Psoas muscle (tissue), 8 donors: Measurements from ENCODE around the gene ETFA. TPM values are rescaled to one million over a fixed set of nuclear protein-coding genes. Genes with fewer than 3 reads are reported as not detected.

Source experiments
- ATAC-seq, 4 donors: fragments of 200-7000 bp; cut with Tn5 transposase; one replicate each; pipeline ENCODE4 v1.9.1; 2020; ENCODE audit warnings: moderate library complexity in 3 of 4, mild to moderate bottlenecking in 2 of 4
- DNase-seq, 2 donors: peaks; one replicate each; pipeline ENCODE4 v3.0.0-alpha.2; 2020
- H3K27ac ChIP-seq: fragments of 200-600 bp; one replicate; pipeline ENCODE4 v1.8.0; 2022
- H3K27me3 ChIP-seq, 3 donors: fragments of 200-600 bp in 1 of 3; one replicate each; pipeline versions ENCODE4 v1.6.1 to v1.8.0; 2013 to 2022; ENCODE audit warnings: low read length in 2 of 3, mild to moderate bottlenecking in 2 of 3, moderate library complexity in 1 of 3; ENCODE audit not compliant: insufficient read depth in 3 of 3
- H3K36me3 ChIP-seq, 2 donors: fragments of 200-600 bp in 1 of 2; one replicate each; pipeline versions ENCODE4 v1.6.1 to v1.8.0; 2013 to 2022; ENCODE audit warnings: low read depth in 1 of 2, mild to moderate bottlenecking in 1 of 2, moderate library complexity in 1 of 2; ENCODE audit not compliant: insufficient read depth in 1 of 2
- H3K4me1 ChIP-seq: fragments of 200-600 bp; one replicate; pipeline ENCODE4 v1.8.0; 2022
- H3K4me3 ChIP-seq: fragments of 200-600 bp; one replicate; pipeline ENCODE4 v1.8.0; 2022; ENCODE audit warnings: mild to moderate bottlenecking
- H3K9me3 ChIP-seq: fragments of 200-600 bp; one replicate; pipeline ENCODE4 v1.8.0; 2022
- WGBS, 3 donors: extraction: QIAGEN DNeasy Blood & Tissue Kit; methylation state at CpG; one replicate each; pipeline versions ENCODE4 v1.1.6 to v1.1.7; 2013; 5-methylcytosine and 5-hydroxymethylcytosine counted together
- intact Hi-C, 2 donors: fragments of 100-400 bp; cut with DNase I; formaldehyde crosslinking; loops; one replicate each; pipeline versions ENCODE4 v1.11.0 to v1.14.2; 2022
- polyA plus RNA-seq, 3 donors: library from polyadenylated mRNA; stranded (reverse); fragments of 200-250 nt; gene quantifications; one replicate each; pipeline ENCODE4 v1.2.3, GENCODE V29; 2013
- total RNA-seq, 4 donors: library from RNA; stranded (reverse); fragmentation: NEBNext Ultra II Directional in 2 of 4; extraction: Animal tissue kit (Norgen Biotek cat#: 25700) in 2 of 4; gene quantifications; one replicate each; pipeline versions ENCODE4 v1.2.1 to v1.2.4, GENCODE V29; 2021 to 2023
- TF ChIP-seq, protein P1 (sequence below): fragments of 200-600 bp; IDR thresholded peaks from one replicate; pipeline ENCODE4 v1.8.0; 2022; ENCODE audit warnings: antibody characterized with exemption
- donor health status: healthy with polysubstance abuse.
- donor health status: DM: no; HTN: no; CAD: no; lungs with moderate emphysema.
- donor health status: Bipolar disorder and iron deficiency.
- donor health status: healthy.
- donor health status: DM: yes; HTN: yes; CAD: no.
- donor health status: DM: no; HTN: no; CAD: no.
- donor health status: DM: no; HTN: no; CAD: no.
- donor health status: DM: yes; HTN: yes; CAD: no.

Gene ETFA
- total and polyA plus RNA-seq, 7 donors = 257 to 368 (median 276) TPM

DNA sequence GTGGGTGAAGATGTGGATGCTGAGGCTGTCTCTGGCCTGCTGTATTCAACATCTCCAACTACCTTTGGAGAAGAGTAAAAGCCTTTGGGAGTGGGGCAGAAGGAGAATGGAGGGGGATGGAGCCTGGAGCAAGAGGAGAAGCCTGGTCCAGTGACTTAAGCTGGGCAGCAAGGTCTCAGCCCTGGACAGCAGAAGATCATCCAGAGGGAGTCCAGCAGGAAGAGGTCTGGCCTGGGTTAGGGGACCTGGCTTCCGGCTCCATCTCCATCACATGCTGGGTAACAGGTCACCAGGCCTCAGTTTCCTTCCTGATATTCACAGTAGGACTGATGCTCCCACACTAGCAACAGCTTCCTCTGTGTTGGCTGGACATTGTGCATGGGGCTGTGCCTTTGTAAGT is 21.5 kb upstream of the ETFA start:
- intact Hi-C loops = loop anchor here in 1 of 2 donors (5.0 kb wide), 1 partner anchor 140 kb away; no protein-coding TSS in a partner anchor
- DNase-seq (no peak), ATAC-seq (no peak)
- TF ChIP-seq, protein P1, sequence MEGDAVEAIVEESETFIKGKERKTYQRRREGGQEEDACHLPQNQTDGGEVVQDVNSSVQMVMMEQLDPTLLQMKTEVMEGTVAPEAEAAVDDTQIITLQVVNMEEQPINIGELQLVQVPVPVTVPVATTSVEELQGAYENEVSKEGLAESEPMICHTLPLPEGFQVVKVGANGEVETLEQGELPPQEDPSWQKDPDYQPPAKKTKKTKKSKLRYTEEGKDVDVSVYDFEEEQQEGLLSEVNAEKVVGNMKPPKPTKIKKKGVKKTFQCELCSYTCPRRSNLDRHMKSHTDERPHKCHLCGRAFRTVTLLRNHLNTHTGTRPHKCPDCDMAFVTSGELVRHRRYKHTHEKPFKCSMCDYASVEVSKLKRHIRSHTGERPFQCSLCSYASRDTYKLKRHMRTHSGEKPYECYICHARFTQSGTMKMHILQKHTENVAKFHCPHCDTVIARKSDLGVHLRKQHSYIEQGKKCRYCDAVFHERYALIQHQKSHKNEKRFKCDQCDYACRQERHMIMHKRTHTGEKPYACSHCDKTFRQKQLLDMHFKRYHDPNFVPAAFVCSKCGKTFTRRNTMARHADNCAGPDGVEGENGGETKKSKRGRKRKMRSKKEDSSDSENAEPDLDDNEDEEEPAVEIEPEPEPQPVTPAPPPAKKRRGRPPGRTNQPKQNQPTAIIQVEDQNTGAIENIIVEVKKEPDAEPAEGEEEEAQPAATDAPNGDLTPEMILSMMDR = no peak
- Histone ChIP-seq H3K27me3 (peaks cover 0 to 52% (median 31%) of the 10 kb centered on the region in 3 donors), H3K4me1 (peaks cover 25% of the 10 kb centered on the region), H3K4me3 (no peak overlapping the region), H3K9me3 (no peaks in the 10 kb centered on the region), H3K27ac (no peak overlapping the region), H3K36me3 (no peaks in the 10 kb centered on the region)
- WGBS, 3 donors = 83 to 100% (median 86%) methylated on average over 1 of the region's 1 CpG

DNA sequence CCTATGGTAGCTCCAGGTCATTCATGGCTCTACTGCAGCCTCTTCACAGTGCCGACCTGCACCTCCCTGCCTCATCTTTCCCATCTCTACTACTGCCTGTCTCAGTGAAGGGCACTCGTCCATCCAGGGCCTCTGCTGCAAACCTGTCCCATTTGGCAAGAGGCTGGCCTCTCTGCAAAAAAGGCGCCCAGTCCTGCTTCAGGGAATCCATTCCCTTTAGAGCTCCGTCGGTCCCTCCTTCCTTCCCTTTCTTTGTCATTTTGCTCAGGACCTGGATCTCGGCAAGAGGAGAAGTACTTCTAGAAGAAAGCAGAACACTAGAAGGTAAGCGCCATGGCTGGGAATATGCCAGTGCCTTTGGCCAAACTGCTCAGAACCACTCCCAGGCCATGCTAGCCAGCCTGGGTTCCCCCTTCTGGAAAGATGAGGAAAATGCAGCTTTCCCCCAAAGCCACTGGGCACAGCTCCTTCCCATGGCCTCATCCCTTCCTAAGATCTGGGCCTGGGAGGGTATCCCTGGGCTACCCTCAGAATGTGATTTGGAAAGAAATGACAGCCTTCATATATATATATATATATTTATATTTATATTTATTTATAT is 18.9 kb upstream of the ETFA start:
- DNase-seq (peak in 1 of 2 donors; percentile 81), ATAC-seq (peak; percentile 69 to 86 (median 74))
- Histone ChIP-seq H3K27me3 (peaks cover 0 to 26% (median 16%) of the 10 kb centered on the region in 3 donors), H3K4me3 (no peak overlapping the region), H3K9me3 (no peaks in the 10 kb centered on the region), H3K36me3 (no peaks in the 10 kb centered on the region), H3K27ac (no peak overlapping the region), H3K4me1 (peaks cover 2% of the 10 kb centered on the region)
- TF ChIP-seq, protein P1 = peak; percentile 55
- WGBS, 3 donors = 40 to 66% (median 52%) methylated on average over 7 of the region's 7 CpGs
- intact Hi-C loops = loop anchor here (2.0 to 5.0 kb wide), 2 partner anchors 95 to 138 kb away; no protein-coding TSS in a partner anchor

DNA sequence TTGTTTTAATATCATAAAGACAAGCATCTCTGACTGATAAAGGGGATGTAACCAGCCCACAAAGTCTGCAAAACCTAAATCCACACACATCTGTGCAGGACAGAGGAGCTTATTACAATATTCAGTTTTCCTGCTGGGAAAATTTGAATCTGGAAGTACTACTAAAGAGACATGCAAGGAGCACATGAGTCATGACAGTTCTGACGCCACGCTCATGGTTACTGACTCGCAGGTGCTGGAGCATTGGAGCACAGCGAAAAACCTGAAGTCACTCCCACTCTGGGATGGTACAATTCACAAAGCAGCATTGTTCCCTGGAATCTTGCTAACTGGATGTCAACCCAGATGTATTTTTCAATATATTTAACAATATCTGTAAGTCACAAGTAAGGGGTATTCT is 17.7 kb upstream of the ETFA start:
- ATAC-seq (no peak), DNase-seq (no peak)
- no peaks in the 10 kb centered on the region for H3K9me3 ChIP-seq
- H3K27me3 ChIP-seq = peaks cover 0 to 14% (median 5%) of the 10 kb centered on the region in 3 donors
- H3K4me1 ChIP-seq = no peaks in the 10 kb centered on the region
- no peaks in the 10 kb centered on the region for H3K36me3 ChIP-seq
- TF ChIP-seq, protein P1 = no peak
- intact Hi-C loops = loop anchor here in 1 of 2 donors (2.0 kb wide), 1 partner anchor 138 kb away; no protein-coding TSS in a partner anchor
- 87 to 90% (median 88%) methylated on average over 4 of the region's 4 CpGs for whole genome bisulfite sequencing, 3 donors
- no peak overlapping the region for H3K4me3 ChIP-seq
- H3K27ac ChIP-seq = no peak overlapping the region

DNA sequence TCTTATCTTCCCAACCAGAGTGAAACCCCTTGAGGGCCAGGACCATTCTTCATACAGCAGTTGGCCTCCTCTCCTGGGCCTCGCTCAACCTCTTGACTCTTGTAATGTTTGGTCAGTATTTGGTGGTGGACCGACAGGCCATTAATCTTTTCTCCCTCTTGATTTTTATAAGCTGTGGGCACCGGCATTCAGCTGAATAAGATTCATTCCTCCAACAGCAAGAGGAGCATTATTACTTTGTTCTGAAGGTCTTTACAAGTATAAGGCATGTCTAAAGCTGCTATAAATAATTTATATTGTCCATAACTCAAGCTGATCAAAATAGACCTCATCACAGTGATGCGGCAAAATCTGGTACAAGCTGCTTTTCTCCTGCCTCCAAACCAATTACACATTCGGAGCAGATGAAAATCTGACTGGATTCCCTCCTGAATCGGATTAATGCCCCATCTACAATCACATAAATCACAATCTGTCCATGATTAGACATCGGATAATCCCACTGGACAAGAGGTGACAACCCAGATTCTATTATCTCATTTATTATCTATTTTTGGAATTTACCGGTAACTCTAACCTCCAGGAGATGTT is 16.9 kb upstream of the ETFA start:
- ATAC-seq (peak in 1 of 4 donors; percentile 28), DNase-seq (no peak)
- intact Hi-C loops = loop anchor here in 1 of 2 donors (2.0 kb wide), 1 partner anchor 137 kb away; no protein-coding TSS in a partner anchor
- H3K9me3 ChIP-seq = no peaks in the 10 kb centered on the region
- TF ChIP-seq, protein P1 = no peak
- peaks cover 0 to 6% (median 0%) of the 10 kb centered on the region in 3 donors for H3K27me3 ChIP-seq
- no peaks in the 10 kb centered on the region for H3K4me1 ChIP-seq
- 71 to 88% (median 75%) methylated on average over 8 of the region's 8 CpGs for WGBS, 3 donors
- H3K27ac ChIP-seq = no peak overlapping the region
- H3K4me3 ChIP-seq = no peak overlapping the region
- H3K36me3 ChIP-seq = no peaks in the 10 kb centered on the region
